Tibial nerve (tissue), 4 donors: ENCODE measurements around the gene BNIPL.
A peak's percentile ranks its signal among the peaks of the same experiment; 100 is the strongest.

Source experiments
- CTCF ChIP-seq, 5 experiments: fragments of 200-600 bp in 3 of 5; fragments of 450-650 bp in 2 of 5; sonication (generic) in 3 of 5; IDR thresholded peaks; one replicate each; pipeline ENCODE4 v1.5.1; 2016 to 2019; ENCODE audit warnings: antibody characterized with exemption in 5 of 5, mild to moderate bottlenecking in 3 of 5, moderate library complexity in 2 of 5
- EP300 ChIP-seq, 2 donors: sonication (generic); formaldehyde crosslinking; IDR thresholded peaks; one replicate each; pipeline ENCODE4 v1.6.1; 2017; ENCODE audit warnings: antibody characterized with exemption in 2 of 2, mild to moderate bottlenecking in 1 of 2
- POLR2A ChIP-seq, 2 donors: fragments of 450-650 bp; IDR thresholded peaks; one replicate each; pipeline ENCODE4 v1.6.1; 2017; ENCODE audit warnings: antibody characterized with exemption in 2 of 2, mild to moderate bottlenecking in 2 of 2, moderate library complexity in 2 of 2

GRCh38 chr1:151024540-151025146, 11.7 kb upstream of the BNIPL start:
- peak; percentile 55 to 84 (median 73) for TF ChIP-seq CTCF (IDR thresholded peaks at IDR 0.05)
- peak in 1 of 2 donors; percentile 38 for TF ChIP-seq EP300 (IDR thresholded peaks at IDR 0.05)
- no peak for TF ChIP-seq POLR2A (IDR thresholded peaks at IDR 0.05)
